ENCODE results near the gene COL16A1.

Gene COL16A1

DNA sequence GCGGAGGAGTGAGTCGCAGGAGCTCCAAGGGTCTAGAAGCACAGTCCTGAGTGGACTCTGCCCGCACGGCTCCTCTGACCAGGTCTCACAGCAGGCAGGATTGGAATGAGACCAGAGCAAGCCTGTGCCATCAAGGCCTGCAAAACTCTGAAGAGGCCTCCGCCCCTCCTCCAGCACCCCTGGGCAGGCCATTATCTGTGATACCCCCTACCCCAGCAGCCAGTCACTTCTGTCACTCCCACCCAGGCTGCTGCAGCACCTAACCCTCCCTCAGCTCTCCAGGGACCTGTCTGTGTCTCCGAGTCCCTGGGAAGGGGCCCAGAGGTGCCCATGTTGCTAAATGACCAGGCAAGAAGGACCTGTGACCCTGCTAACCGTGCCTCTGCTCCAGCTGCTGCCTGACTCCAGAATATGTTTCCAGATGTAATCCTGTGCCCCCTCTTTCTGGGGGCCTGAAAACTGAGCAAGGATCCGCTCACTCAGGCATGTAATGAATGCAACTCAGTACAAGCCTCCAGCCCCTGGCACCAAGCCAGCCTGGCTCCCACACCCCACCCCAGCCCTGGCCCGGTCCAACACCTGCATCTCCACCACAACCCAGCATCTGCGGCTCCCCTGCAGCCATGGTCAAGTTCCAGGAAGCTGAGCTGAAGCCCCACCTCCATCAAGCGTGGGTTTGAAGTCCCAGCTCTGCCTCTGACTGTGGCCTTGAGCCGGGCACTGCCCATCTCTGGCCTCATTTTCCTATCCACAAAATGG is 22.1 kb upstream of the COL16A1 start:
- Histone ChIP-seq H3K79me2 (no peaks in the 10 kb centered on the region), H3K27me3 (ENCODE audit: control insufficient read depth, insufficient read depth, low read length) (no peaks in the 10 kb centered on the region), H3K4me1 (no peaks in the 10 kb centered on the region), H3K9ac (no peak overlapping the region), H2AFZ (no peak overlapping the region), H3K36me3 (ENCODE audit: control insufficient read depth, insufficient read depth, low read length) (no peaks in the 10 kb centered on the region), H3K4me3 (ENCODE audit: low read depth, low read length) (no peak overlapping the region), H3K4me2 (ENCODE audit: low read length) (no peak overlapping the region), H3K9me3 (ENCODE audit: control insufficient read depth, low read length) (no peaks in the 10 kb centered on the region), H3K27ac (no peak overlapping the region)
- TF ChIP-seq, protein P1, sequence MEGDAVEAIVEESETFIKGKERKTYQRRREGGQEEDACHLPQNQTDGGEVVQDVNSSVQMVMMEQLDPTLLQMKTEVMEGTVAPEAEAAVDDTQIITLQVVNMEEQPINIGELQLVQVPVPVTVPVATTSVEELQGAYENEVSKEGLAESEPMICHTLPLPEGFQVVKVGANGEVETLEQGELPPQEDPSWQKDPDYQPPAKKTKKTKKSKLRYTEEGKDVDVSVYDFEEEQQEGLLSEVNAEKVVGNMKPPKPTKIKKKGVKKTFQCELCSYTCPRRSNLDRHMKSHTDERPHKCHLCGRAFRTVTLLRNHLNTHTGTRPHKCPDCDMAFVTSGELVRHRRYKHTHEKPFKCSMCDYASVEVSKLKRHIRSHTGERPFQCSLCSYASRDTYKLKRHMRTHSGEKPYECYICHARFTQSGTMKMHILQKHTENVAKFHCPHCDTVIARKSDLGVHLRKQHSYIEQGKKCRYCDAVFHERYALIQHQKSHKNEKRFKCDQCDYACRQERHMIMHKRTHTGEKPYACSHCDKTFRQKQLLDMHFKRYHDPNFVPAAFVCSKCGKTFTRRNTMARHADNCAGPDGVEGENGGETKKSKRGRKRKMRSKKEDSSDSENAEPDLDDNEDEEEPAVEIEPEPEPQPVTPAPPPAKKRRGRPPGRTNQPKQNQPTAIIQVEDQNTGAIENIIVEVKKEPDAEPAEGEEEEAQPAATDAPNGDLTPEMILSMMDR (IDR thresholded peaks at IDR 0.05), result no peak

GRCh38 chr1:31725134-31725533 is 21.3 kb upstream of the COL16A1 start:
- no peaks in the 10 kb centered on the region for H3K27me3 ChIP-seq (ENCODE audit: control insufficient read depth, insufficient read depth, low read length)
- no peak overlapping the region for H3K27ac ChIP-seq
- no peak overlapping the region for H3K9ac ChIP-seq
- TF ChIP-seq, protein P1 (IDR thresholded peaks at IDR 0.05), result no peak
- no peak overlapping the region for H3K4me3 ChIP-seq (ENCODE audit: low read depth, low read length)
- no peaks in the 10 kb centered on the region for H3K4me1 ChIP-seq
- H3K79me2 ChIP-seq, result no peaks in the 10 kb centered on the region
- no peaks in the 10 kb centered on the region for H3K9me3 ChIP-seq (ENCODE audit: control insufficient read depth, low read length)
- H3K36me3 ChIP-seq (ENCODE audit: control insufficient read depth, insufficient read depth, low read length), result no peaks in the 10 kb centered on the region
- H3K4me2 ChIP-seq (ENCODE audit: low read length), result no peak overlapping the region
- no peak overlapping the region for H2AFZ ChIP-seq

GRCh38 chr1:31723828-31724359 is 20.1 kb upstream of the COL16A1 start:
- Histone ChIP-seq H3K79me2 (no peaks in the 10 kb centered on the region), H3K4me2 (ENCODE audit: low read length) (no peak overlapping the region), H3K36me3 (ENCODE audit: control insufficient read depth, insufficient read depth, low read length) (no peaks in the 10 kb centered on the region), H3K27ac (no peak overlapping the region), H3K27me3 (ENCODE audit: control insufficient read depth, insufficient read depth, low read length) (no peaks in the 10 kb centered on the region), H3K4me3 (ENCODE audit: low read depth, low read length) (no peak overlapping the region), H3K4me1 (no peaks in the 10 kb centered on the region), H3K9ac (no peak overlapping the region), H3K9me3 (ENCODE audit: control insufficient read depth, low read length) (no peaks in the 10 kb centered on the region), H2AFZ (no peak overlapping the region)
- TF ChIP-seq, protein P1 (IDR thresholded peaks at IDR 0.05), result no peak

GRCh38 chr1:31718327-31718897 is 14.6 kb upstream of the COL16A1 start:
- no peak overlapping the region for H3K9ac ChIP-seq
- H3K79me2 ChIP-seq, result no peaks in the 10 kb centered on the region
- H3K27me3 ChIP-seq (ENCODE audit: control insufficient read depth, insufficient read depth, low read length), result no peaks in the 10 kb centered on the region
- no peak overlapping the region for H2AFZ ChIP-seq
- no peak overlapping the region for H3K4me2 ChIP-seq (ENCODE audit: low read length)
- H3K27ac ChIP-seq, result no peak overlapping the region
- H3K4me1 ChIP-seq, result peaks cover 7% of the 10 kb centered on the region
- no peaks in the 10 kb centered on the region for H3K36me3 ChIP-seq (ENCODE audit: control insufficient read depth, insufficient read depth, low read length)
- TF ChIP-seq, protein P1 (IDR thresholded peaks at IDR 0.05), result no peak
- no peak overlapping the region for H3K4me3 ChIP-seq (ENCODE audit: low read depth, low read length)
- no peaks in the 10 kb centered on the region for H3K9me3 ChIP-seq (ENCODE audit: control insufficient read depth, low read length)
